A549 (cell line): ENCODE data around the gene KDM6A.

Experiments used
- BCL3 ChIP-seq: fragments of >200 bp; sonication (Bioruptor Twin); formaldehyde crosslinking; IDR thresholded peaks from 3 replicates; pipeline ENCODE4 v1.6.1; 2016
- CBX8 ChIP-seq: fragments of 200-600 bp; sonication (generic); IDR thresholded peaks from 2 replicates; pipeline ENCODE4 v1.6.1; 2016
- CTCF ChIP-seq: fragments of >200 bp; sonication (Bioruptor Twin); formaldehyde crosslinking; IDR thresholded peaks from 3 replicates; pipeline ENCODE4 v1.5.1; 2016
- GATA3 ChIP-seq: IDR thresholded peaks from 2 replicates; pipeline ENCODE4 v1.6.1; 2012; ENCODE audit warnings: borderline replicate concordance
- HOXA7 ChIP-seq: fragments of 250-450 bp; sonication (Bioruptor Pico); IDR thresholded peaks from 2 replicates; pipeline ENCODE4 v1.5.0; 2020; ENCODE audit warnings: mild to moderate bottlenecking, moderate library complexity
- POLR2A ChIP-seq: IDR thresholded peaks from 2 replicates; pipeline ENCODE4 v1.6.1; 2012; ENCODE audit warnings: mild to moderate bottlenecking, low read length
- POLR2AphosphoS2 ChIP-seq: conservative IDR thresholded peaks from 2 replicates; pipeline ENCODE4 v1.6.1; 2012; ENCODE audit warnings: low read length, improper control_type of control experiment, inconsistent platforms
- RCOR1 ChIP-seq: fragments of 150-350 bp; IDR thresholded peaks from 2 replicates; pipeline ENCODE4 v1.6.1; 2014; ENCODE audit warnings: antibody characterized with exemption, low read length, low read depth
- ZNF302 ChIP-seq: fragments of 250-450 bp; sonication (Bioruptor Pico); IDR thresholded peaks from 2 replicates; pipeline ENCODE4 v1.9.0; 2021; ENCODE audit warnings: inconsistent platforms, mild to moderate bottlenecking, moderate library complexity

- TF ChIP-seq CTCF: no peak
- TF ChIP-seq RCOR1: no peak
- no peak for TF ChIP-seq HOXA7 (CRISPR knock-in tag)
- no peak for TF ChIP-seq BCL3
- no peak for TF ChIP-seq GATA3
- no peak for TF ChIP-seq ZNF302
- no peak for TF ChIP-seq CBX8
- TF ChIP-seq POLR2A: no peak
- no peak for TF ChIP-seq POLR2AphosphoS2
Observed at GRCh38 chrX:44844204-44844603, 28.8 kb upstream of the KDM6A start.
